Measurements from ENCODE around the gene DLL3.

DNA sequence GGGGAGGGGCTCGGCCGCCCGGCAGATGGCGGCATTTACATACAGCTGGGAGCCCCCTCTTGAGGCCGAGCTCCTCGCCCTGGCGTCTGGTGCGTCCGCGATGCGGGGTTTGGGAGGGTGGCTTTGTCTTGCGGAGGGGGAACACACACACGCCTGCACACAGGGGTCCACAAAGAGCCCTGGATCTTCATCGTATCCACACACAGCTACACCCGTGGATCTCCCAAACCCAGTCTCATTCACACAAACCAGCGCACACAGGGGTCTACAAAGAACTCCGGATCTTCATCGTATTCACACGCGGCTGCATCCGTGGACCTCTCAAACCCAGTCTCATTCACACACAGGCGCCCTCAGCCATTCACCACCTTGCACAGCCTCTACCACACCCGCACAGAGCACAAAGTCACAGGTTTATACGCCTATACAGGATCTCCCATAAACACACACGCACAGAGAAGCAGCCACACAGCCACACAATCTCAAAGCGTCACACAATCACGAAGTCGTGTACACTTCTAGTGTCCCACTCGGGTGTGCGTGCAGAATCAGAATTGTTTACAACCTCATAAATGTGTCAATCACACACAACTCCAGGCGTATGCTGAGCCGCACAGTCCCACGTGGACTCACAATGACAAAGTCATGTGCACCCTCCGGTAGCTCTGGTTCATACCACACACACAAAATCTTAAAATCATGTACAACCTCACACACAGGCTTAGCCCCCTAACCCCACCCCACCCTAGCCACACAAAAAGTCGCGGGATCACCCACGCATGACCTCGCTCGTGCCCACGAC, 550 bp upstream of the DLL3 start:
- no peak for TF ChIP-seq CTCF (IDR thresholded peaks at IDR 0.05)
- TF ChIP-seq POLR2A (IDR thresholded peaks at IDR 0.05): no peak

Data from lower leg skin (tissue), 3 donors.